SK-N-SH (cell line): ENCODE measurements around the gene FAM120B. TPM values are rescaled to one million over a fixed set of nuclear protein-coding genes. Genes with fewer than 3 reads are reported as not detected.

Source experiments
- CTCF ChIA-PET: fragments of 300-600, 350-600 bp; formaldehyde crosslinking; extraction: SDS; loops from one replicate; lab custom pipeline; 2021; lab: Yijun Ruan, JAX
- POLR2A ChIA-PET: fragments of 350-600 bp; sonication (Branson Sonifier 250); formaldehyde crosslinking; extraction: SDS; loops from one replicate; lab custom pipeline; 2020; ENCODE audit warnings: antibody characterized with exemption, inconsistent platforms; lab: Yijun Ruan, JAX
- DNase-seq: peaks from one replicate; pipeline ENCODE4 v3.0.0; 2012
- H2AFZ ChIP-seq: fragments of 200-600 bp; sonication (generic); 2 replicates; pipeline ENCODE4 v1.8.1; 2016; ENCODE audit warnings: antibody characterized with exemption, mild to moderate bottlenecking, low read depth
- H3F3A ChIP-seq: fragments of 200-600 bp; sonication (generic); replicated peaks from 2 replicates; pipeline ENCODE3; 2016; ENCODE audit warnings: antibody characterized with exemption, mild to moderate bottlenecking; ENCODE audit not compliant: insufficient read depth
- H3K27ac ChIP-seq, 2 experiments: fragments of 200-500 bp in 1 of 2; fragments of 200-600 bp in 1 of 2; sonication (Bioruptor generic) in 1 of 2; sonication (generic), shearing (Covaris generic) in 1 of 2; 2 replicates each; pipeline versions ENCODE4 v1.5.1 to v1.6.1; 2014 to 2016; ENCODE audit warnings: low read depth in 2 of 2, inconsistent platforms in 1 of 2, low read length in 1 of 2, mild to moderate bottlenecking in 1 of 2, mixed read lengths in 1 of 2
- H3K27me3 ChIP-seq: fragments of 200-600 bp; sonication (generic), shearing (Covaris generic); 2 replicates; pipeline ENCODE4 v1.6.1; 2016; ENCODE audit warnings: mixed run types; ENCODE audit not compliant: insufficient read depth
- H3K36me3 ChIP-seq, 2 experiments: fragments of 200-500 bp in 1 of 2; fragments of 200-600 bp in 1 of 2; sonication (Bioruptor generic) in 1 of 2; sonication (generic) in 1 of 2; replicated peaks in 1 of 2; 2 replicates each; pipeline versions ENCODE3 to v1.5.1; 2014 to 2016; ENCODE audit warnings: low read length in 1 of 2, mild to moderate bottlenecking in 1 of 2; ENCODE audit not compliant: insufficient read depth in 2 of 2, control insufficient read depth in 1 of 2
- H3K4me1 ChIP-seq, 2 experiments: fragments of 200-500 bp in 1 of 2; fragments of 200-600 bp in 1 of 2; sonication (Bioruptor generic) in 1 of 2; sonication (generic), shearing (Covaris generic) in 1 of 2; 2 replicates each; pipeline versions ENCODE4 v1.5.1 to v1.6.1; 2014 to 2016; ENCODE audit warnings: low read depth in 1 of 2, low read length in 1 of 2, mixed run types in 1 of 2; ENCODE audit not compliant: insufficient read depth in 2 of 2, control insufficient read depth in 1 of 2
- H3K4me2 ChIP-seq: fragments of 200-600 bp; sonication (generic), shearing (Covaris generic); 2 replicates; pipeline ENCODE4 v1.6.1; 2017; ENCODE audit warnings: mixed run types
- H3K4me3 ChIP-seq, 2 experiments: fragments of 200-500 bp in 1 of 2; fragments of 200-600 bp in 1 of 2; sonication (Bioruptor generic) in 1 of 2; sonication (generic), shearing (Covaris generic) in 1 of 2; 2 replicates each; pipeline versions ENCODE4 v1.5.1 to v1.8.1; 2014 to 2016; ENCODE audit warnings: low read depth in 2 of 2, inconsistent platforms in 1 of 2, low read length in 1 of 2, mild to moderate bottlenecking in 1 of 2, mixed read lengths in 1 of 2, moderate library complexity in 1 of 2
- H3K79me2 ChIP-seq: fragments of 200-600 bp; sonication (generic); 2 replicates; pipeline ENCODE4 v1.8.1; 2017; ENCODE audit warnings: mild to moderate bottlenecking; ENCODE audit not compliant: insufficient read depth
- H3K9ac ChIP-seq: fragments of 200-600 bp; sonication (generic); 2 replicates; pipeline ENCODE4 v1.6.1; 2017; ENCODE audit warnings: mixed run types
- H3K9me2 ChIP-seq: fragments of 200-600 bp; sonication (generic); 2 replicates; pipeline ENCODE4 v1.6.1; 2017; ENCODE audit warnings: mixed run types
- H3K9me3 ChIP-seq: fragments of 200-600 bp; sonication (generic); 2 replicates; pipeline ENCODE4 v1.6.1; 2017; ENCODE audit warnings: mixed run types, mild to moderate bottlenecking, moderate library complexity
- H4K20me1 ChIP-seq: fragments of 200-600 bp; sonication (generic); 2 replicates; pipeline ENCODE4 v1.6.1; 2017; ENCODE audit warnings: mild to moderate bottlenecking, mixed run types; ENCODE audit not compliant: insufficient read depth
- FOXJ3 ChIP-seq: sonication (generic); formaldehyde crosslinking; IDR thresholded peaks from 2 replicates; pipeline ENCODE4 v1.5.1; 2020; ENCODE audit warnings: mild to moderate bottlenecking, missing genetic modification reagents
- FOXM1 ChIP-seq: IDR thresholded peaks from 2 replicates; pipeline ENCODE4 v1.4.0; 2012; ENCODE audit warnings: low read depth, mild to moderate bottlenecking
- GATA2 ChIP-seq: sonication (generic); formaldehyde crosslinking; IDR thresholded peaks from 2 replicates; pipeline ENCODE4 v1.5.0; 2020; ENCODE audit warnings: mild to moderate bottlenecking, missing genetic modification reagents
- JUND ChIP-seq: IDR thresholded peaks from 2 replicates; pipeline ENCODE4 v1.4.0; 2012
- MEF2A ChIP-seq: IDR thresholded peaks from 2 replicates; pipeline ENCODE4 v1.4.0; 2012; ENCODE audit warnings: low read depth, borderline replicate concordance
- NFIC ChIP-seq: IDR thresholded peaks from 2 replicates; pipeline ENCODE4 v1.4.0; 2012; ENCODE audit warnings: borderline replicate concordance
- RAD21 ChIP-seq: IDR thresholded peaks from 2 replicates; pipeline ENCODE4 v1.6.1; 2012; ENCODE audit warnings: mild to moderate bottlenecking, low read length
- RCOR1 ChIP-seq: fragments of 150-350 bp; IDR thresholded peaks from 2 replicates; pipeline ENCODE4 v1.6.1; 2017; ENCODE audit warnings: antibody characterized with exemption, low read length
- RXRA ChIP-seq: IDR thresholded peaks from 2 replicates; pipeline ENCODE4 v1.4.0; 2012; ENCODE audit warnings: low read depth, mild to moderate bottlenecking, borderline replicate concordance
- SMC3 ChIP-seq: IDR thresholded peaks from 2 replicates; pipeline ENCODE4 v1.6.1; 2012; ENCODE audit warnings: low read depth, low read length, improper control_type of control experiment
- TAF1 ChIP-seq: IDR thresholded peaks from 2 replicates; pipeline ENCODE4 v1.6.1; 2012; ENCODE audit warnings: low read depth, mild to moderate bottlenecking, low read length, moderate library complexity, borderline replicate concordance
- TCF12 ChIP-seq: IDR thresholded peaks from 2 replicates; pipeline ENCODE4 v1.4.0; 2012
- TEAD4 ChIP-seq: IDR thresholded peaks from 2 replicates; pipeline ENCODE4 v1.4.0; 2012; ENCODE audit warnings: mild to moderate bottlenecking, borderline replicate concordance; ENCODE audit not compliant: insufficient read depth
- WGBS: methylation state at CpG from one replicate; pipeline ENCODE4 v1.1.6; 2017; ENCODE audit warnings: low lambda C conversion rate; 5-methylcytosine and 5-hydroxymethylcytosine counted together
- polyA plus RNA-seq, 3 experiments: library from polyadenylated mRNA; depleted of rRNA; stranded (reverse); fragments of >200 nt; gene quantifications; 2 replicates each; pipeline ENCODE4 v1.2.3, GENCODE V29; 2012
- TF ChIP-seq, protein P1 (sequence below): IDR thresholded peaks from 2 replicates; pipeline ENCODE4 v1.4.0; 2012; ENCODE audit warnings: low read depth, borderline replicate concordance
- TF ChIP-seq, protein P2 (sequence below): fragments of 200-600 bp; sonication (generic); IDR thresholded peaks from 2 replicates; pipeline ENCODE4 v1.6.1; 2017; ENCODE audit warnings: antibody characterized with exemption, mild to moderate bottlenecking, moderate library complexity
- TF ChIP-seq, protein P3 (sequence below): IDR thresholded peaks from 2 replicates; pipeline ENCODE4 v1.6.1; 2012; ENCODE audit warnings: mild to moderate bottlenecking, low read depth, low read length, moderate library complexity
- TF ChIP-seq, protein P4 (sequence below): IDR thresholded peaks from 2 replicates; pipeline ENCODE4; 2012
- TF ChIP-seq, protein P5 (sequence below): fragments of 150-350 bp; IDR thresholded peaks from 2 replicates; pipeline ENCODE4 v1.6.1; 2017; ENCODE audit warnings: antibody characterized with exemption, low read length, low read depth, borderline replicate concordance

Gene FAM120B
- polyA plus RNA-seq, 1 of the 3 experiments (the other 2 are of a cell fraction) = 7.7 TPM

DNA sequence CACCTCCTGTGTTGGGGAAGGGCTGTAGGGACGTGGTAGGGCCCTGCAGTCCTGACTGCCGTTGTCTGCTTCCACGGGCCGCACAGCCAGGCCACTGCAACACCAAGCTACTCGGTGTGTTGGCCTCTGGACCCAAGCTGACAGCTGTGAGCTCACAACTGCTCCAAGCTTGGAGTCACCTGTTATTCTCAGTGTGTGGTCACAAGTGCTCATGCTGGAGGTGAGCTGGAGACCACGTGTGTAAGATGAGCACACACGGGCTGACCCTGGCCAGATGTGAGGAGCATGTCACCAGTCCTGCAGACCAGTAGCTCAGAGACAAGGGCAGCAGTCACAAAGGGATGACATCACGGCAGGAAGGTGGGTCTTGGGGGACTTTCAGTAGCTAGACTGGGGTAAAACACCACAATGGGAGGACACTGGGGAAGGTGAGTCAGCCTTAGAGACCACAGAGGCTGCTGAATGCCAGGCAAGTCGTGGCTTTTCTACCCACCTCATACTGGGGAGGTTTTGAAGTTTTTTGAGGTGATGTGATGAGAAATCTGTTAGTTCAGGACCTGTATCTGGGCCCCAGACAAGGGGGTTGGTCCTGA lies 87.3 kb downstream of the FAM120B start:
- H3K4me2 ChIP-seq = no peak overlapping the region
- peaks cover 51 to 72% of the 10 kb centered on the region in 2 experiments for H3K36me3 ChIP-seq
- H3K27me3 ChIP-seq = no peaks in the 10 kb centered on the region
- TF ChIP-seq JUND (no peak), TEAD4 (no peak), FOXJ3 (CRISPR knock-in tag) (no peak), GATA2 (no peak), SMC3 (no peak), NFIC (no peak), FOXM1 (no peak), RXRA (no peak), MEF2A (no peak), TCF12 (no peak), TAF1 (no peak), RCOR1 (no peak), RAD21 (no peak)
- TF ChIP-seq, protein P1, sequence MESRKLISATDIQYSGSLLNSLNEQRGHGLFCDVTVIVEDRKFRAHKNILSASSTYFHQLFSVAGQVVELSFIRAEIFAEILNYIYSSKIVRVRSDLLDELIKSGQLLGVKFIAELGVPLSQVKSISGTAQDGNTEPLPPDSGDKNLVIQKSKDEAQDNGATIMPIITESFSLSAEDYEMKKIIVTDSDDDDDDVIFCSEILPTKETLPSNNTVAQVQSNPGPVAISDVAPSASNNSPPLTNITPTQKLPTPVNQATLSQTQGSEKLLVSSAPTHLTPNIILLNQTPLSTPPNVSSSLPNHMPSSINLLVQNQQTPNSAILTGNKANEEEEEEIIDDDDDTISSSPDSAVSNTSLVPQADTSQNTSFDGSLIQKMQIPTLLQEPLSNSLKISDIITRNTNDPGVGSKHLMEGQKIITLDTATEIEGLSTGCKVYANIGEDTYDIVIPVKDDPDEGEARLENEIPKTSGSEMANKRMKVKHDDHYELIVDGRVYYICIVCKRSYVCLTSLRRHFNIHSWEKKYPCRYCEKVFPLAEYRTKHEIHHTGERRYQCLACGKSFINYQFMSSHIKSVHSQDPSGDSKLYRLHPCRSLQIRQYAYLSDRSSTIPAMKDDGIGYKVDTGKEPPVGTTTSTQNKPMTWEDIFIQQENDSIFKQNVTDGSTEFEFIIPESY = no peak
- TF ChIP-seq, protein P2, sequence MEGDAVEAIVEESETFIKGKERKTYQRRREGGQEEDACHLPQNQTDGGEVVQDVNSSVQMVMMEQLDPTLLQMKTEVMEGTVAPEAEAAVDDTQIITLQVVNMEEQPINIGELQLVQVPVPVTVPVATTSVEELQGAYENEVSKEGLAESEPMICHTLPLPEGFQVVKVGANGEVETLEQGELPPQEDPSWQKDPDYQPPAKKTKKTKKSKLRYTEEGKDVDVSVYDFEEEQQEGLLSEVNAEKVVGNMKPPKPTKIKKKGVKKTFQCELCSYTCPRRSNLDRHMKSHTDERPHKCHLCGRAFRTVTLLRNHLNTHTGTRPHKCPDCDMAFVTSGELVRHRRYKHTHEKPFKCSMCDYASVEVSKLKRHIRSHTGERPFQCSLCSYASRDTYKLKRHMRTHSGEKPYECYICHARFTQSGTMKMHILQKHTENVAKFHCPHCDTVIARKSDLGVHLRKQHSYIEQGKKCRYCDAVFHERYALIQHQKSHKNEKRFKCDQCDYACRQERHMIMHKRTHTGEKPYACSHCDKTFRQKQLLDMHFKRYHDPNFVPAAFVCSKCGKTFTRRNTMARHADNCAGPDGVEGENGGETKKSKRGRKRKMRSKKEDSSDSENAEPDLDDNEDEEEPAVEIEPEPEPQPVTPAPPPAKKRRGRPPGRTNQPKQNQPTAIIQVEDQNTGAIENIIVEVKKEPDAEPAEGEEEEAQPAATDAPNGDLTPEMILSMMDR = no peak
- TF ChIP-seq, protein P3, sequence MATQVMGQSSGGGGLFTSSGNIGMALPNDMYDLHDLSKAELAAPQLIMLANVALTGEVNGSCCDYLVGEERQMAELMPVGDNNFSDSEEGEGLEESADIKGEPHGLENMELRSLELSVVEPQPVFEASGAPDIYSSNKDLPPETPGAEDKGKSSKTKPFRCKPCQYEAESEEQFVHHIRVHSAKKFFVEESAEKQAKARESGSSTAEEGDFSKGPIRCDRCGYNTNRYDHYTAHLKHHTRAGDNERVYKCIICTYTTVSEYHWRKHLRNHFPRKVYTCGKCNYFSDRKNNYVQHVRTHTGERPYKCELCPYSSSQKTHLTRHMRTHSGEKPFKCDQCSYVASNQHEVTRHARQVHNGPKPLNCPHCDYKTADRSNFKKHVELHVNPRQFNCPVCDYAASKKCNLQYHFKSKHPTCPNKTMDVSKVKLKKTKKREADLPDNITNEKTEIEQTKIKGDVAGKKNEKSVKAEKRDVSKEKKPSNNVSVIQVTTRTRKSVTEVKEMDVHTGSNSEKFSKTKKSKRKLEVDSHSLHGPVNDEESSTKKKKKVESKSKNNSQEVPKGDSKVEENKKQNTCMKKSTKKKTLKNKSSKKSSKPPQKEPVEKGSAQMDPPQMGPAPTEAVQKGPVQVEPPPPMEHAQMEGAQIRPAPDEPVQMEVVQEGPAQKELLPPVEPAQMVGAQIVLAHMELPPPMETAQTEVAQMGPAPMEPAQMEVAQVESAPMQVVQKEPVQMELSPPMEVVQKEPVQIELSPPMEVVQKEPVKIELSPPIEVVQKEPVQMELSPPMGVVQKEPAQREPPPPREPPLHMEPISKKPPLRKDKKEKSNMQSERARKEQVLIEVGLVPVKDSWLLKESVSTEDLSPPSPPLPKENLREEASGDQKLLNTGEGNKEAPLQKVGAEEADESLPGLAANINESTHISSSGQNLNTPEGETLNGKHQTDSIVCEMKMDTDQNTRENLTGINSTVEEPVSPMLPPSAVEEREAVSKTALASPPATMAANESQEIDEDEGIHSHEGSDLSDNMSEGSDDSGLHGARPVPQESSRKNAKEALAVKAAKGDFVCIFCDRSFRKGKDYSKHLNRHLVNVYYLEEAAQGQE = no peak
- TF ChIP-seq, protein P4, sequence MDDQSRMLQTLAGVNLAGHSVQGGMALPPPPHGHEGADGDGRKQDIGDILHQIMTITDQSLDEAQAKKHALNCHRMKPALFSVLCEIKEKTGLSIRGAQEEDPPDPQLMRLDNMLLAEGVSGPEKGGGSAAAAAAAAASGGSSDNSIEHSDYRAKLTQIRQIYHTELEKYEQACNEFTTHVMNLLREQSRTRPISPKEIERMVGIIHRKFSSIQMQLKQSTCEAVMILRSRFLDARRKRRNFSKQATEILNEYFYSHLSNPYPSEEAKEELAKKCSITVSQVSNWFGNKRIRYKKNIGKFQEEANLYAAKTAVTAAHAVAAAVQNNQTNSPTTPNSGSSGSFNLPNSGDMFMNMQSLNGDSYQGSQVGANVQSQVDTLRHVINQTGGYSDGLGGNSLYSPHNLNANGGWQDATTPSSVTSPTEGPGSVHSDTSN = no peak
- TF ChIP-seq, protein P5, sequence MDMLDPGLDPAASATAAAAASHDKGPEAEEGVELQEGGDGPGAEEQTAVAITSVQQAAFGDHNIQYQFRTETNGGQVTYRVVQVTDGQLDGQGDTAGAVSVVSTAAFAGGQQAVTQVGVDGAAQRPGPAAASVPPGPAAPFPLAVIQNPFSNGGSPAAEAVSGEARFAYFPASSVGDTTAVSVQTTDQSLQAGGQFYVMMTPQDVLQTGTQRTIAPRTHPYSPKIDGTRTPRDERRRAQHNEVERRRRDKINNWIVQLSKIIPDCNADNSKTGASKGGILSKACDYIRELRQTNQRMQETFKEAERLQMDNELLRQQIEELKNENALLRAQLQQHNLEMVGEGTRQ = no peak
- TF ChIP-seq, all 33 proteins: peak for 0
- no peak overlapping the region for H3K4me3 ChIP-seq
- no peaks in the 10 kb centered on the region for H3K9me3 ChIP-seq
- no peak overlapping the region for H3K9ac ChIP-seq
- no peak overlapping the region for H2AFZ ChIP-seq
- H3K79me2 ChIP-seq = no peaks in the 10 kb centered on the region
- H3F3A ChIP-seq = no peaks in the 10 kb centered on the region
- ChIA-PET CTCF (no interaction called here), POLR2A (no interaction called here)
- H4K20me1 ChIP-seq = no peaks in the 10 kb centered on the region
- no peak overlapping the region for H3K27ac ChIP-seq
- DNase-seq = no peak
- peaks cover 0 to 2% of the 10 kb centered on the region in 2 experiments; a peak in 3 of 4 replicates for H3K4me1 ChIP-seq
- 72% methylated on average over 3 of the region's 9 CpGs for WGBS
- no peaks in the 10 kb centered on the region for H3K9me2 ChIP-seq
